ENCODE measurements around the gene SEC23IP.
"Not testable (repeated sequence)": the region's sequence is repeated elsewhere in the genome, so short reads cannot be mapped to it uniquely, and the experiment has no call there.

- TF ChIP-seq CTCF, POLR2AphosphoS5 (IDR thresholded peaks at IDR 0.05): not testable (repeated sequence)
Measured at GRCh38 chr10:119891849-119892187, 712 bp upstream of the SEC23IP start.
